Eye (tissue), 1 donor: Measurements from ENCODE around the gene SPSB3.
"Not testable (repeated sequence)": the region's sequence is repeated elsewhere in the genome, so short reads cannot be mapped to it uniquely, and the experiment has no call there.

Source experiments
- DNase-seq: peaks from one replicate; pipeline ENCODE4 v3.0.0-alpha.2; 2015

SPSB3 gene

GRCh38 chr16:1734816-1735215 lies 47.6 kb downstream of the SPSB3 start:
- DNase-seq = no peak

GRCh38 chr16:1734123-1734522 lies 48.2 kb downstream of the SPSB3 start:
- DNase-seq = no peak

DNA sequence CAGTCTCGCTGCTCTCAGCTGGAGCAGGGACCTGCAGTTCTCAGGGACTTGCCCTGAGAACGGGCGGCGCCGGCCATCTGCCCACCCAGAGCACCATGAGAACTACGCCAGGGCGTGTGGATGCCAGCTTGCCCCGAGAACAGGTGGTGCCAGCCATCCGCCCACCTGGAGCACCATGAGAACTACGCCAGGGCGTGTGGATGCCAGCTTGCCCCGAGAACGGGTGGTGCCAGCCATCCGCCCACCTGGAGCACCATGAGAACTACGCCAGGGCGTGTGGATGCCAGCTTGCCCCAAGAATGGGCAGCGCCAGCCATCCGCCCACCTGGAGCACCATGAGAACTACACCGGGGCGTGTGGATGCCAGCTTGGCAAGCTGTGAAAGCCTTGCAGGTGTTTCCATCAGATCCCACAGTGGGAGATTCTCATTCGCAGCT lies 49.8 kb downstream of the SPSB3 start:
- not testable (repeated sequence) for DNase-seq

DNA sequence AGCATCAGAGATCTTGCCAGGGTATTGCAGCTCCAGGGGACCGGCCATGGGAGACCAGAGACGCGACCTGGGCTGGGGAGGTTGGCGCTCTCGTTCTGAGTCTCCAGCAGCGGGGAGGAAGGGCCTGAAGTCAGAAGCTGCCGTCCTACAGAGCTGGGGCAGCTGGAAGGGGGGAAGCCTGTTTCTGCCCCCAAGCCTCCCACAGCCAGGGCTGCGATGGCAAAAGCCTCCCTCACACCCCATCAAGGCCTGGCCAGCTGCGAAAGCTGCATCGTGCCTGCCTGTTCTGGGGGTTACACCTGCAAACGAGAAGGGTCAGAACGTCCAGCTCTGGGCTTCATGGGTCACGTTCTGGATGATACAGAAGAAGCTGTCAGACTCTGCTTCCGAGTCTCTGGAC lies 50.3 kb downstream of the SPSB3 start:
- DNase-seq = no peak

DNA sequence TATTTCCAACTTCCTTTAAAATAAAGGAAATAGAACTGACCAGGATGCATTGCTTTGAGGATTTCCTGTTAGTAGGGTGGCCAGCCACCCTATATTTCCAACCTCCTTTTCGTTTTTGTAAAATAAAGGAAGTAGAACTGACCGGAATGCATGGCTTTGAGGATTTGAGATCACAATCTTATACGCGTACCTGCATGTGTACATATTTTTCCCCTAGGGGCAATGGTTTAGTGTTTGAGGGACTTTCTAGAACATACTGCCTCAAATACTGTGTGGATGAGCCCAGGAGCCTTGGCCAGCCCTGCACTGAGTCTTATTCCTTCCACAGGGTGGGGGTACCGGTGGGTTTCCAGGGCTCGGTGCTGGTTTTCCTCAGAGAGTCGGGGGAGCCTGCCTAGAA lies 50.8 kb downstream of the SPSB3 start:
- DNase-seq = no peak

DNA sequence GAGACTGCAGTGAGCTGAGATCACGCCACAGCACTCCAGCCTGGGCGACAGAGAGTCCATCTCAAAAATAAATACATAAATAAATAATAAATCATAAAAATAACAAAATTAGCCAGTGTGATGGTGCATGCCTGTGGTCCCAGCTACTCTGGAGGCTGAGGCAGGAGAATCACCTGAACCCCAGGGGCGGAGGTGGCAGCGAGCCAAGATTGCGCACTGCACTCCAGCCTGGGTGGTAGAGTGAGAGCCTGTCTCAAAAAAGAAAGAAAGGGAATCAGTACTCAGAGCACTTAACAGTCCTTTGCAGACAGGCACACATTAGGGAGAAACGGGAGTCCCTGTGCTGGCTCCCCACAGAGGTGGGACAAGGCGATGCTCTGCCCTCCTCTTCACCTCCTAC lies 51.3 kb downstream of the SPSB3 start:
- no peak for DNase-seq

DNA sequence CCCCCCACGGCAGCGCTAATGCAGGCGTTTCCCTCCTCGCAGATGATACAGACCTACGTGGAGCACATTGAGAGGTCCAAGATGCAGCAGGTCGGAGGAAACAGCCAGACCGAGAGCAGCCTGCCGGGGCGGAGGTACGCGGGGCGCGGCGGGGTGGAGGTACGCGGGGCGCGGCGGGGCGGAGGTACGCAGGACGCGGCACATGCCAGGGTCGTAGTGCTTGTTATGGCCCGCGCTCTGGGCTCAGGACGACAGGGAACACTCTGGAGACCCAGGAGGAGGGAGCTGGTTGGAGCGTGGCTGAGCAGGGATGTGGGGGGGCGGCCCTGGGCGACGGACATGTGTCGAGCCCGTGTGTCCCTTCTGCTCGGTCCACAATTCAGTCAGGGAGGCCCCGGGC lies 52.9 kb downstream of the SPSB3 start:
- no peak for DNase-seq

- no peak for DNase-seq
These were observed 53.3 kb downstream of the SPSB3 start for GRCh38 chr16:1729026-1729425.

DNA sequence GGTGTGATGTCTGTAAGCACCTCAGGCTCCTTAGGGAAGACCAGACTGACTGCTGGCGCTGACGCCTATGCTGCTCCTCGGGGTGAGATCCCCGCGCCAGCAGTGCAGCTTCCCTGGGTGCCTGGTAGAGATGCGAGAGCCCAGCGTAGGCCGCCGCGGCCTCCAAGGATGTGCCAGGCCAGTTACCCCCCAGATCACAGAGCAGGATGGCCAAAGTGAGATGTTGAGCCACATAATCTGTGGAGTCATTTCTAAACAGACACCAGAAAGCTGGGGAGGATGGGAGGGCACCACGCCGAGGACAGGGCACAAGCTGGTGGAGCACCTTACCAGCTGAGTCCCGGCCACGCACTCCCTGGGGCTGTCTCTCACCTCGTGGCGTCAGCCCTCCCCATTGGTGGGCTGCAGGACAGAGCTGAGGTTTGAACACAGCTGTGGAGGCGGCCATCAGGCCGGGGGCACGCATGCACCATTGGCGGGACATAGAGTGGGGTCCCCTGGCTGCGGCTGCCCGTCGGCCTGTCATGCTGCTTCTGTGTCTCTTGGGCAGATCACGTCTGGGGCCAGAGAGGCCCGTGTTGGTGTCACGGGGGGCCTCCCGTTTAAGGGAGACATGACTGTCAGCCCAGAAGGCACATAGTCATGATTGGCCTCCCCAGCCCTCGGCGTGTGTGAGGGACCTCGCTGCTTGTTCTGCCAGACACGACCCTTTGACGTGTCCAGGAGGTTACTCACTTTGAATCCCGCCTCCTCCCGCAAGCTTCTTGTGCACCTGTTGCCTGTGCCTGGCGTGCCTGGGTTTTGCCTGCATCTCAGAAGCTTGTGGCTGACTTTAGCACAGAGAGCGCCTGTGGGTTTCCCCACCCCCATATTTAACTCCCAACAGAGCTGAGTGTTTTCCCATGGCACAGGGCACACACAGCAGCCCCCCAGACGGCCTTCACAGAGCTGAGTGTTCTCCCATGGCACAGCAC lies 54.4 kb downstream of the SPSB3 start:
- DNase-seq = no peak
